Mesothelial cell of epicardium (in vitro differentiated cells): Measurements from ENCODE around the gene MIX23. TPM values are rescaled to one million over a fixed set of nuclear protein-coding genes. Genes with fewer than 3 reads are reported as not detected.
A peak's percentile ranks its signal among the peaks of the same experiment; 100 is the strongest.

Experiments
- DNase-seq, 2 experiments: peaks; one replicate each; pipeline ENCODE4 v3.0.0; 2021; ENCODE audit warnings: low spot score in 2 of 2; ENCODE audit not compliant: unreplicated experiment in 2 of 2
- H3K27ac Mint-ChIP-seq: 2 replicates; pipeline ENCODE4 v1.8.0; 2021; ENCODE audit warnings: mixed read lengths
- H3K27me3 Mint-ChIP-seq: 2 replicates; pipeline ENCODE4 v1.8.0; 2021; ENCODE audit warnings: low read depth, mixed read lengths
- H3K36me3 Mint-ChIP-seq: 2 replicates; pipeline ENCODE4 v1.8.0; 2021; ENCODE audit warnings: mixed read lengths
- H3K4me1 Mint-ChIP-seq: 2 replicates; pipeline ENCODE4 v1.8.0; 2021; ENCODE audit warnings: mixed read lengths
- H3K4me3 Mint-ChIP-seq: 2 replicates; pipeline ENCODE4 v1.8.0; 2021; ENCODE audit warnings: mild to moderate bottlenecking, moderate library complexity, mixed read lengths
- H3K9me3 Mint-ChIP-seq: 2 replicates; pipeline ENCODE4 v1.8.0; 2021; ENCODE audit warnings: mixed read lengths
- total RNA-seq: library from RNA; stranded (reverse); gene quantifications from 3 replicates; pipeline ENCODE4 v1.2.1, GENCODE V29; 2021
- TF ChIP-seq, protein P1 (sequence below): fragments of 200-600 bp; sonication (generic); IDR thresholded peaks from one replicate; pipeline ENCODE4 v1.5.0; 2021; ENCODE audit warnings: antibody characterized with exemption; ENCODE audit not compliant: unreplicated experiment

Gene MIX23
- total RNA-seq, 1 donor from 2014 or later = 29.8 TPM

DNA sequence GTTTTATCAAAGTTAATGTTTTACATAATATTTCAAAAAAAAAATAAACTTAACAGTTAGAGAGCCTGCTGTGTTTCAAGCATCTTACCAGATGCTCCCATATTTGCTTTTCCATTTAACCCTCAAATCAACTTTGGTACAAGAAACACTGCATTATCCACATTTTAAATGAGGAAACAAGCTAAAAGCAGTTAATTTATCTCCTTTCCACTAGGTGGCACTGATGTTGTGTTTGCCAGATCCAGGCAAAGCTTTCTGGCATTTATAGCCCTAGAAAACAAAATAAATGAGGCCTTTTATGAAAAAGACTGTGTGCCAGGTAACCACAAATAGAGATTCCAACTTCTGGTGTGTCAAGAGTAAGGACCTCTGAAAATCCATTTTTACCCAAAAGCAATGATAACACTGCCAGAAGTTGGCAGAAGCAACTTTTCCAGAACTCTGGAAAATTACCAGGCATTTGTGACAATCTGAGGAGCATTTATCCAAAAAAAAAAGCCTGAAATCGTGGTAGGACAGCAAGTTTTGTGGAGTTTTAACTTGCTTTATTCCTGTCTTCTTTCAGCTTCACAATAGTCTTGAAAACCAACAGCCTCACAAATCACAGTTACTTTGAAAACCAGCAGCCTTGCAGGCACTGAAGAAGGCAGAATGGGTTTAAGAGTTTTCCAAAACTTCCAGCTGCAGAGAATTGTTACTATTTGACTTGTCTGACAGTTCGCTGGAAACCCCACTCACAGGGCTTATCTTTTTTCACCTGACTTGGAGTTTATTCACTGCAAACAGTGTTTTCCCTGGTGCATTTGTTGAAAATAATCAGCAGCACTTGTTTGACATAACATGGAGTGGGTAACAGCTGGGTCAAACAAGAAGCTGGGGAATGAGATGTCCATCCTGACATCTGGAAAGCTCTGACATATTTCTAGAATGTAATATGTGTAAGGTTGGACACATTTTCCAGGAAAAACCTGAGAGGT, 10.1 kb upstream of the MIX23 start:
- Mint-ChIP-seq H3K9me3 (no peaks in the 10 kb centered on the region), H3K4me3 (no peak overlapping the region), H3K4me1 (peaks cover 23% of the 10 kb centered on the region), H3K27me3 (no peaks in the 10 kb centered on the region), H3K27ac (peak overlapping the region; percentile 60), H3K36me3 (peaks cover 3% of the 10 kb centered on the region)
- TF ChIP-seq, protein P1, sequence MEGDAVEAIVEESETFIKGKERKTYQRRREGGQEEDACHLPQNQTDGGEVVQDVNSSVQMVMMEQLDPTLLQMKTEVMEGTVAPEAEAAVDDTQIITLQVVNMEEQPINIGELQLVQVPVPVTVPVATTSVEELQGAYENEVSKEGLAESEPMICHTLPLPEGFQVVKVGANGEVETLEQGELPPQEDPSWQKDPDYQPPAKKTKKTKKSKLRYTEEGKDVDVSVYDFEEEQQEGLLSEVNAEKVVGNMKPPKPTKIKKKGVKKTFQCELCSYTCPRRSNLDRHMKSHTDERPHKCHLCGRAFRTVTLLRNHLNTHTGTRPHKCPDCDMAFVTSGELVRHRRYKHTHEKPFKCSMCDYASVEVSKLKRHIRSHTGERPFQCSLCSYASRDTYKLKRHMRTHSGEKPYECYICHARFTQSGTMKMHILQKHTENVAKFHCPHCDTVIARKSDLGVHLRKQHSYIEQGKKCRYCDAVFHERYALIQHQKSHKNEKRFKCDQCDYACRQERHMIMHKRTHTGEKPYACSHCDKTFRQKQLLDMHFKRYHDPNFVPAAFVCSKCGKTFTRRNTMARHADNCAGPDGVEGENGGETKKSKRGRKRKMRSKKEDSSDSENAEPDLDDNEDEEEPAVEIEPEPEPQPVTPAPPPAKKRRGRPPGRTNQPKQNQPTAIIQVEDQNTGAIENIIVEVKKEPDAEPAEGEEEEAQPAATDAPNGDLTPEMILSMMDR = peak; percentile 65
- no peak for DNase-seq

DNA sequence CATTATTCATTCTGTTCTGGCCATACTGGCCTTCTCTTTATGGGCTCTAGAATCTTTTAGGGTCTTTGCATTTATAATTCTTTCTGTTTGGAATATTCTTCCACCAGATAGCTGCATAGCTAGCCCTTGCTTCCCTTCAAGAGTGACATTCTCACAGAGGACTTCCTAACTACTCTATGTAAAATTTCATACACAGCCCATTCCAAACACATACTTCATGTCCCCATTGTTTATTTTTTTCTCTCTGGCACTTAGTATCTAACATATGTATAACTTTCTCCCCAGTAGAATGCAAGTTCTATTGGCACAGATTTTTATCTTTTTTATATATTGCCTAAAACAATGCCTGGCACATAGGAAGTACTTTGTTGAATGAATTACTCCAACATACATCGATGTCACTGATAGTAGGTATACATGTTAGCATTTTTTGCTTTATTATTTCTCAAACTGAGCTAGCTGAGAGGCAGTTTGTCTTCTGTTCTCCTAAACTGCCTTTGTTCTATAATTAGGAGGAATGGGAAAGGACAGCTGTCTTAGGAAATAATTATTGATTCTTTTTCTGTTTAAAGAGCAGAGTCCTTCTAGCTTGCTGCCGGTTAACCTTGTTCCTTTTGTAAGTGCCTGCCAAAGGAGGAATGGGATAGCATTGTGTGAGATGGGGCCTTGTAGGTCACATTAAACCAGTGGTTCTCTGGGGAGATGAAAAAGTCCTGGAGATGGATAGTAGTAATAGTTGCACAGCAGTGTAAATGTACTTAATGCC, 8.8 kb upstream of the MIX23 start:
- H3K4me3 Mint-ChIP-seq = no peak overlapping the region
- peaks cover 7% of the 10 kb centered on the region for H3K36me3 Mint-ChIP-seq
- no peaks in the 10 kb centered on the region for H3K27me3 Mint-ChIP-seq
- no peak for DNase-seq
- TF ChIP-seq, protein P1 = no peak
- no peaks in the 10 kb centered on the region for H3K9me3 Mint-ChIP-seq
- H3K4me1 Mint-ChIP-seq = peaks cover 23% of the 10 kb centered on the region
- H3K27ac Mint-ChIP-seq = no peak overlapping the region

GRCh38 chr3:122390665-122391064, 7.6 kb upstream of the MIX23 start:
- DNase-seq = no peak
- Mint-ChIP-seq H3K4me1 (peaks cover 29% of the 10 kb centered on the region), H3K36me3 (peaks cover 11% of the 10 kb centered on the region), H3K4me3 (no peak overlapping the region), H3K9me3 (no peaks in the 10 kb centered on the region), H3K27me3 (no peaks in the 10 kb centered on the region), H3K27ac (no peak overlapping the region)
- TF ChIP-seq, protein P1 = no peak

DNA sequence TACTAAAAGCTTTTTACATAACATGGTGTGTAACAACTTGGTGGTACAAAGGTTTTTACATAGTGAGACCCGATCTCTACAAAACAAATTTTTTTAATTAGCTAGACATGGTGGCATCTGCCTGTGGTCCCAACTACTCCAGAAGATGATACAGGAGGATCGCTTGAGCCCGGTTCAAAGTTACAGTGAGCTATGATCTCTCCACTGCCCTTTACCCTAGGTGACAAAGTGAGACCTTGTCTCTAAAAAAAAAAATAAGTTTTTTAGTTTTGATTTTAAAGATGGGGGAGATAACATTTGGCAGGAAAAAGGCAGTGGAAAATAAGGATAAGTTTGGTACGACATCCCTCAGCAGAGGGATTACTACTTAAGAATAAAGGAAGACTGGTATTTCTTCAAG, 6.9 kb upstream of the MIX23 start:
- peaks cover 11% of the 10 kb centered on the region for H3K36me3 Mint-ChIP-seq
- H3K27me3 Mint-ChIP-seq = no peaks in the 10 kb centered on the region
- H3K27ac Mint-ChIP-seq = no peak overlapping the region
- no peak overlapping the region for H3K4me3 Mint-ChIP-seq
- H3K4me1 Mint-ChIP-seq = peaks cover 30% of the 10 kb centered on the region
- TF ChIP-seq, protein P1 = no peak
- DNase-seq = no peak
- no peaks in the 10 kb centered on the region for H3K9me3 Mint-ChIP-seq

DNA sequence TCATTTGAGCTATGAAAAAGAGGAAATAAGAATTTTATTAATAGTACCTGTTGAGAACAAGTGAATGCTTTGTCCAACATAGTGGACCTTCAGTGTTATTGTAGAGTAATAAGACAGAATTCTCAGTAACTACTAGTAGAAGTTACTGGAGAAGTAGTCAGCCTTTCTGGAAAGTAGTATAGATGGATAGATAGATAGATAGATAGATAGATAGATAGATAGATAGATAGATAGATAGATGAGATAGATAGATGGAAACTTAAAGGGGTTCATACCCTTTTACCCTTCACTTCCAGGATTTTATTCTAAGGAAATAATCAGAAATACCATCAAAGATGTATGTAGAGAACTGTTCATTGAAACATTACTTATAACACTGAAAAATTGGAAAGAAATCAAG, 6.2 kb upstream of the MIX23 start:
- TF ChIP-seq, protein P1 = no peak
- DNase-seq = no peak
- no peak overlapping the region for H3K27ac Mint-ChIP-seq
- H3K4me1 Mint-ChIP-seq = peaks cover 27% of the 10 kb centered on the region
- no peaks in the 10 kb centered on the region for H3K9me3 Mint-ChIP-seq
- H3K4me3 Mint-ChIP-seq = no peak overlapping the region
- no peaks in the 10 kb centered on the region for H3K27me3 Mint-ChIP-seq
- H3K36me3 Mint-ChIP-seq = peaks cover 11% of the 10 kb centered on the region
